Measurements from ENCODE around the gene LRRC53.

Gene LRRC53

GRCh38 chr1:74427681-74428080 lies 84.7 kb downstream of the LRRC53 start:
- Histone ChIP-seq H3K36me3 (ENCODE audit: control insufficient read depth, insufficient read depth, low read length) (no peaks in the 10 kb centered on the region), H3K27me3 (ENCODE audit: control insufficient read depth, insufficient read depth, low read length) (no peaks in the 10 kb centered on the region), H3K9ac (ENCODE audit: low read depth, low read length) (no peak overlapping the region), H3K4me1 (ENCODE audit: control insufficient read depth, insufficient read depth, low read length) (no peaks in the 10 kb centered on the region), H3K4me3 (ENCODE audit: low read depth, low read length) (no peak overlapping the region), H3K9me3 (ENCODE audit: control insufficient read depth, insufficient read depth, low read length) (no peaks in the 10 kb centered on the region)

GRCh38 chr1:74426208-74426937 lies 86.0 kb downstream of the LRRC53 start:
- Histone ChIP-seq H3K36me3 (ENCODE audit: control insufficient read depth, insufficient read depth, low read length) (no peaks in the 10 kb centered on the region), H3K9me3 (ENCODE audit: control insufficient read depth, insufficient read depth, low read length) (no peaks in the 10 kb centered on the region), H3K27me3 (ENCODE audit: control insufficient read depth, insufficient read depth, low read length) (no peaks in the 10 kb centered on the region), H3K4me3 (ENCODE audit: low read depth, low read length) (no peak overlapping the region), H3K9ac (ENCODE audit: low read depth, low read length) (no peak overlapping the region), H3K4me1 (ENCODE audit: control insufficient read depth, insufficient read depth, low read length) (no peaks in the 10 kb centered on the region)

GRCh38 chr1:74425676-74426075 lies 86.7 kb downstream of the LRRC53 start:
- Histone ChIP-seq H3K4me3 (ENCODE audit: low read depth, low read length) (no peak overlapping the region), H3K27me3 (ENCODE audit: control insufficient read depth, insufficient read depth, low read length) (no peaks in the 10 kb centered on the region)

GRCh38 chr1:74423471-74423870 lies 88.9 kb downstream of the LRRC53 start:
- no peaks in the 10 kb centered on the region for H3K27me3 ChIP-seq (ENCODE audit: control insufficient read depth, insufficient read depth, low read length)
- H3K36me3 ChIP-seq (ENCODE audit: control insufficient read depth, insufficient read depth, low read length) = no peaks in the 10 kb centered on the region
- no peak overlapping the region for H3K4me3 ChIP-seq (ENCODE audit: low read depth, low read length)
- no peaks in the 10 kb centered on the region for H3K9me3 ChIP-seq (ENCODE audit: control insufficient read depth, insufficient read depth, low read length)
- no peak overlapping the region for H3K9ac ChIP-seq (ENCODE audit: low read depth, low read length)
- H3K4me1 ChIP-seq (ENCODE audit: control insufficient read depth, insufficient read depth, low read length) = no peaks in the 10 kb centered on the region

More at GRCh38 chr1:74425676-74426075, 86.7 kb downstream of the LRRC53 start:
- no peaks in the 10 kb centered on the region for H3K4me1 ChIP-seq (ENCODE audit: control insufficient read depth, insufficient read depth, low read length)
- H3K36me3 ChIP-seq (ENCODE audit: control insufficient read depth, insufficient read depth, low read length) = no peaks in the 10 kb centered on the region
- no peak overlapping the region for H3K9ac ChIP-seq (ENCODE audit: low read depth, low read length)
- H3K9me3 ChIP-seq (ENCODE audit: control insufficient read depth, insufficient read depth, low read length) = no peaks in the 10 kb centered on the region

- Histone ChIP-seq H3K4me3 (ENCODE audit: low read depth, low read length) (no peak overlapping the region), H3K36me3 (ENCODE audit: control insufficient read depth, insufficient read depth, low read length) (no peaks in the 10 kb centered on the region), H3K4me1 (ENCODE audit: control insufficient read depth, insufficient read depth, low read length) (no peaks in the 10 kb centered on the region), H3K9ac (ENCODE audit: low read depth, low read length) (no peak overlapping the region), H3K9me3 (ENCODE audit: control insufficient read depth, insufficient read depth, low read length) (no peaks in the 10 kb centered on the region), H3K27me3 (ENCODE audit: control insufficient read depth, insufficient read depth, low read length) (no peaks in the 10 kb centered on the region)
Measured at GRCh38 chr1:74422421-74423292, 89.8 kb downstream of the LRRC53 start.

- Histone ChIP-seq H3K4me3 (ENCODE audit: low read depth, low read length) (no peak overlapping the region), H3K4me1 (ENCODE audit: control insufficient read depth, insufficient read depth, low read length) (no peaks in the 10 kb centered on the region), H3K9ac (ENCODE audit: low read depth, low read length) (no peak overlapping the region), H3K9me3 (ENCODE audit: control insufficient read depth, insufficient read depth, low read length) (no peaks in the 10 kb centered on the region), H3K36me3 (ENCODE audit: control insufficient read depth, insufficient read depth, low read length) (no peaks in the 10 kb centered on the region), H3K27me3 (ENCODE audit: control insufficient read depth, insufficient read depth, low read length) (no peaks in the 10 kb centered on the region)
Measured at GRCh38 chr1:74420467-74420866, 91.9 kb downstream of the LRRC53 start.

Measured in iPS-15b (cell line).